GM21367 (cell line): ENCODE data around the gene LRP3.
A peak's percentile ranks its signal among the peaks of the same experiment; 100 is the strongest.
"Not testable (repeated sequence)": the region's sequence is repeated elsewhere in the genome, so short reads cannot be mapped to it uniquely, and the experiment has no call there.

ENCODE experiments used
- ATAC-seq: cut with Tn5 transposase; IDR thresholded peaks from one replicate; pipeline ENCODE4 v1.9.1; 2021; ENCODE audit not compliant: unreplicated experiment

The LRP3 gene

DNA sequence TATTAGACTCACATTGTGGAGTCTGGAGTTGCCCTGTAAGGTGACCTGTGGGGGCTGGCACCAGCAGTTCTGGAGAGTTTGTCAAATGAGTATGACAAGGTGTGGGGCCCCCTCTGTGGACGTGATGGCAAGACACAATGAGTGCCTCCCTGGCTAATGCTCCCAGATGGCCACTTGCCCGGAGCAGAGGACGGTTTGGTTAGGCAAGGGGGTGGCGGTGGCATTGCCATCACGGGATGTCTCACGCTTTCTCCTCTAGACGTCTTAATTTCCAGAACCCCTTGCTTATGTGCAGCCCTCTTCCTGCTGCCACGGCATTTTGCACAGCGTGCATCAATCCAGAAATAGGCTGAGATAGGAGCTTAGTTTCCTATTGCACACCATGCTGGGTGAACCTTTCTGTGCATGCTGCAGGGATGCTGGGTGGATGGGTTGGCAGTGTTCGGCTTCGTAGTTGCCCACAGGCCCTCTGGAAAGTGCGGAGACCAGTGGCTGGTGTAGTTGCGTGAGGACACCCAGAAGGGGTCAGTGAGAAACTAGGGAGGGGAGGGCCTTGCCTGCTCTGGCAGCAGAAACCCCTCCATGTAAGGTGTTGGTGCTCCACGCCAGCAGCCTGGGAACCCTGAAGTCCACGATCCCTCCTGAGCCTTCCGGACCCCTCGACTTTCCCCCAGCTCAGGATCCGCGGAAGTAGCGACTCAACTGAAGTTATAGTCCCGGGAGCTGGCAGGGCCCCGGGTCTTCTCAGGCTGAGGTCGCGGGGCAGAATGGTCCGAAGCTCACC lies 18.1 kb upstream of the LRP3 start:
- ATAC-seq, result peak; percentile 8

DNA sequence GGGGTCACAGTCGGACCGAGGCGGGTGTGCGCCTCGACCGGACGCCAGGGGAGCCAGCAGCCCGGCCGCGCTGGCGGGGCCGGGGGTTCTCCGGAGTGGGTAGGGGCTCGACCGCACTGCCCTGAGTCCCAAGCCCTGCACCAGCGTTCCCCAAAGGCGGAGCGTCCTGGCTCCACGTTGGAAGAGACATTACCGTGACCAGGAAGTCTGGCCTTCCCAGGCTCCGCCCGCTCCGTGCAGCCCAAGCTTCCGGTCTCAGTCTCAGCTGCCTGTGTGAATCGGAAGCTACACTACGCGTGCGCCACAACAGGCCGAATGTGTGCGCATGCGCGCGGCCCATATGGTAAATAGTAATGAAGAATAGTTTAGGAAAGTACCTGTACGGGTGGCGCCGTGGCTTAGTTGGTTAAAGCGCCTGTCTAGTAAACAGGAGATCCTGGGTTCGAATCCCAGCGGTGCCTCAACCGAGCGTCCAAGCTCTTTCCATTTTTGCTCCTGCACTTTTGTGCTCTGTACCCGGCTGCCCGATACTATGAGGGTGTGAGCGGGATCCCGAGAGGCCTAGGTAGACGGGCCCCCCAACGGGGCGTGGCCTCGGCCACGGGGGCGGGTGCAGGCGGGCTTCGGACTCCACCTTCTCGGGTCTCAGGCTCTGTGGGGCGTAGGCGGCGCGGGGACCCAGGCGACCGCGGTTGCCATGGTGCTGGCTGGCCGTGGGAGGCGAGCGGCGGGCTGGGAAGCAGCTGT lies 17.3 kb upstream of the LRP3 start:
- ATAC-seq, result peak; percentile 86

DNA sequence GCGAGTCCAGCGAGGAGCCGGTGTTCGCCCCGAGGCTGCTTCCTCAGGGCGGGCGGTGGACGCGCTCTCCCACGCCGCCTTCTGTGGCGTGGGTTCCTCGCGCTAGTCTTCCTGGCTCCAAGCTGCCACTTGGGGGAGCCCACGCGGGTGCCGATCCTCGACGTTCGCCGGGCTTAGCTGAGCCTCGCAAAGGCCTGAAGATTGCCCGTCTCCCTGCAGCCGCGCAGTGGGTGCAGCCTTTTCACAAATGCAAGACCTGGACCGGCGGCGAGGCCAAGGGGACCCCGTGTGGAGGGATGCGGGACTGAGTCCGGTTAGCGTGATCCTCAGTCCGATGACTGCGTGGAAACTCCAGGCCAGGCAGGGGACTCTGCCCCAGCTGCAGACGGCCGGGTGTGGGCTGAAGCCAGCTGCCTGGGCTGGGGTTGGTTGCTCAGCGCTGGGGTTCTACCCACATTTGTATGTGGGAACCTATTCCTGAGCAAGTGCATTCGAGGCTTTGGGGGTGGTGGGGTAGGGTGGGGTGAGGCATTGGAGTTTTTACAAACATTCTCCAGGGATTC lies 16.6 kb upstream of the LRP3 start:
- no peak for ATAC-seq

DNA sequence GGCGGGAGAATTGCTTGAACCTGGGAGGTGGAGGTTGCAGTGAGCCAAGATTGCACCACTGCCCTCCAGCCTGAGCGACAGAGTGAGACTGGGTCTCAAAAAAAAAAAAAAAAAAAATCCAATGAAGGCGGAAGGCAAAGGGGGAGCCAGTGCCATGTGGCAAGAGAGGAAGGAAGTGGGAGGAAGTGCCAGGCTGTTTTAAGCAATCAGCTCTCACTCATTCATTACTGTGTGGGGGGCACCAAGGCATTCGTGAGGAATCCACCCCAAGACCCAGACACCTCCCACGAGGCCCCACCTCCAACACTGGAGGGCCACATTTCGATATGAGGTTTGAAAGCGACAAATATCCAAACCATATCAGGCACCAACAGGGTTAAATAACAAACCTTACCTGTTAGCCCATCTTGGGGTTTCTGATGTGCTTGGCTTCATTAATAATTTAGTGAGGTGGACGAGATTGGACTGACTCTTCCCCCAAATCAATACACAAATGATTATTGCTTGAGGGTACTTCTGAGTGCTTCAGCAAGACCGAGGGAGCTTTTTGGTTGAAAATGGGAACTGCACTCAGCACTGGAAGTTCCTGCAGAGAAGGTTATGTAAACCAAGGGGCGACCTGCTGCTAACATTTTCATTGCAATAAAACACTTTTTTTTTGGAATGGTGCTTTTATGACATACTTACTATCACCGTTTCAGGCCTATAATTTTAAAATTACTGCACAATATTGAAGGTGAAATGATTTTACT lies 7.5 kb upstream of the LRP3 start:
- no peak for ATAC-seq

DNA sequence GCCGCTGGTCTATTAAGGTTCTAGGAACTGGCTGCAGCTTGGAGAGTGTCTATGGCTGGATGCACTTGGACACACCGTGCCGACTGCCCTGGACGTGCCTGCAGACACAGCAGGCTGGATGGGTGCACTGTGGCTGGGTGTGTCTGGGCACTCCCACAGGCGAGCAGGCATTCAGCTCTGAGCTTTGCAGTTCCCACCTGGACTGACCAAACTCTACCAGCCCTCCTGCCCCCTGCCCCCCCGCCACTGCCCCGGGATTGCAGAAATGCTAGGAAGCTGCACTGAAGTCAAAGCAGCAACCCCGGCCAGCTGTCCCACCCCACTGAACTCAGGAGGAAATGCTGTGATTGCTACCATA lies 7.0 kb upstream of the LRP3 start:
- no peak for ATAC-seq

DNA sequence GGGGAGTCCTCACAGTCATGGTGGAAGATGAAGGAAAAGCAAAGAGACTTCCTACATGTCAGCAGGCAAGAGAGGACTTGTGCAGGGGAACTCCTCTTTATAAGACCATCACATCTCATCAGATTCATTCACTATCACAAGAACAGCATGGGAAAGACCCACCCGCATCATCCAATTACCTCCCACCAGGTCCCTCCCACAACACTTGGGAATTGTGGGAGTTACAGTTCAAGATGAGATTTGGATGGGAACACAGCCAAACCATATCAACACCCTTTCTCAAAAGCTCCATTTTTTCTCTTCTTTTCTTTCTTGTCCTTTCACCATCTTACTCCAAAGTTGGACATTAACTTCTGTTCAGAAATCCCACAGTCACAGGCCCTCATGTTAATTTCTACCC lies 4.7 kb upstream of the LRP3 start:
- no peak for ATAC-seq

DNA sequence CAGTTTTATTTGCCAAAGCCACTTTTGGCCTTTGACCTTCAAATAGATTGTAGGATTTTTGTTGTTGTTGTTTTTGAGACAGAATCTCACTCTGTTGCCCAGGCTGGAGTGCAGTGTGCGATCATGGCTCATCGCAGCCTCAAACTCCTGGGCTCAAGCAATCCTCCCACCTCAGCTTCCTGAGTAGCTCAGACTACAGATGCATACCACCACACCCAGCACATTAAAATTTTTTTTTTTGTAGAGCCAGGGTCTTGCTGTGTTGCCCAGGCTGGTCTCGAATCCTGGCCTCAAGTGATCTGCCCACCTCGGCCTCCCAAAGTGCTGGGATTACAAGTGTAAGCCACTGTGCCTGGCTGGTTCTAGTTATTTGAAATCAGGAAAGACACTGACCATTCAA lies 3.0 kb upstream of the LRP3 start:
- not testable (repeated sequence) for ATAC-seq

DNA sequence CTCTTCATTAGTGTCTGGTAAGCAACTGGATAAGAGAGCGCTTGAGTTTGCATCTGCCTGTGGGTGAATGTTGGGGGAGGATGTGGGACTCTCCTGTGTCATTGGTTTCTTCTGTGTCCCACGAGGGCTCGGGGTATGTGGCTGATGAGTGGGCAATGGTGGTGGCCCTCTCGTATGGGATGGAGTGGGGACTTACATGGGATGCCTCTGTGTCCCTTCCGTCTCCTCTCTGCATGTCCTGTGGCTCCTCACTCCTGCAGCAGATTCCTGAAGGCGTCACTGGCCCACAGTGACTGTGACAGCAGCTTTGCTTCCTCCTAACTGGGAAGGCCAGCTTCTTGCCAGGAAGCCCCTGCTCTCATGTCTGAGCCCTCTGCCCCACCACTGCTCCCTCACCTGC lies 2.6 kb upstream of the LRP3 start:
- ATAC-seq, result no peak

DNA sequence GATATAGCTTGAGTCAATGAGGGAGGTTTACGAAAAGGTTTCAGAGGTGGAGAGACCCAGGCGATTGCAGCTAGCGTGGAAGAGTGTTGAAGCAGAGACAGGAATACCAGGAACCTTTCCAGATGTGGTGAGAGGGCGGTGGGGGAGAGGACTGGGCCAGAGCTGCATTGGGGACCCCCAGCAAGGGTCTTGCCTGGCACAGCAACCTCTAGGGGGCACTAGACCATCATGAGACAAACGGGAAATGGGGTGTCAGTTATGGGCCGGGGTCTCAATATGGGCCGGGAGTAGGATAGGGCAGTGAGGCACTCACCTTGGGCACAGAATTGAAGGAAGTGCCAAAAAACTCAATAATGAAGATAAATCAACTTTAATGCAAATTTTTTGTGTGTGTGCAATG lies 2.1 kb upstream of the LRP3 start:
- no peak for ATAC-seq

DNA sequence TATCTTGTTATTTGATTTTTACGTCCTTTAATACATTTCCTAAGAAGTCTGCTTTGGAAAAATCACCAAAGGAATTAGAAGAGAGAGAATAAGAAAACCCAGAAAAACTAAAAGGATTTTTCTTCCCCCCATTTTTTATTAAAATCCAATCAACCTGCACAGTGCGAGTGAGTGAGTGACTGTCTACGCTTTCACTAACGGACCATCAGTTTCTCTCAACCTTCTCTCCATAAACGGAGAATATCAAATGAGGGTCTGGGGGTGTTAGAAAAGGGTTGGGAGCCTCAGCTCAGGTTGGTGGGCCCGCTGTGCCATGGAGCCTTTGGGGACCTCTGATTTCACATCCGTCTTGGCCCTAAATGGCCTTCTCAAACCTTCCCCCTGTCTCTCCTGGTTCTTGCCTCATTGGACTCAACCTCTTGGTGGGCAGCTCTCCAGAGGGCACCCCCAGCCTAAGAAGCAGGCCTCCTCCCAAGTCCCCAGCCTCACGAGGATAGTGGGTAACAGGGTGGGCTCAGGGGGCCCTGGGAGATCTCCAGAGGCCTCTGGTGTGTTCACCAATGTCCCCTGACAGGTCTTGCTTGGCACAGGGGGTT lies 763 bp upstream of the LRP3 start:
- no peak for ATAC-seq

DNA sequence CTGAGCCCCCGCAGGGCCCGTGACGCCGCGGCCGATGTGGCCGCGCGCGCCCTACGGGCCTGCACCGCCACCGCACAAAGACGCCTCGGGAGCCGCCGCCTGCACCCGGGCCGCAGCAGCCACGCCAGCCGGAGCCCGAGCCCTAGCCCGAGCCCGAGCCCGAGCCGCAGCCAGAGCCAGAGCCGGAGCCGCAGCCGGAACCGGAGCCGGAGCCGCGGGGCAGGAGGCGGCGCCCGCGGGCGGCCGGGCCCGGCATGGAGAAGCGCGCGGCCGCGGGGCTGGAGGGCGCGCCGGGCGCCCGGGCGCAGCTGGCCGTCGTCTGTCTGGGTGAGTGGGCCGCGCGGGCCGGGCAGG lies 379 bp downstream of the LRP3 start:
- ATAC-seq, result no peak

DNA sequence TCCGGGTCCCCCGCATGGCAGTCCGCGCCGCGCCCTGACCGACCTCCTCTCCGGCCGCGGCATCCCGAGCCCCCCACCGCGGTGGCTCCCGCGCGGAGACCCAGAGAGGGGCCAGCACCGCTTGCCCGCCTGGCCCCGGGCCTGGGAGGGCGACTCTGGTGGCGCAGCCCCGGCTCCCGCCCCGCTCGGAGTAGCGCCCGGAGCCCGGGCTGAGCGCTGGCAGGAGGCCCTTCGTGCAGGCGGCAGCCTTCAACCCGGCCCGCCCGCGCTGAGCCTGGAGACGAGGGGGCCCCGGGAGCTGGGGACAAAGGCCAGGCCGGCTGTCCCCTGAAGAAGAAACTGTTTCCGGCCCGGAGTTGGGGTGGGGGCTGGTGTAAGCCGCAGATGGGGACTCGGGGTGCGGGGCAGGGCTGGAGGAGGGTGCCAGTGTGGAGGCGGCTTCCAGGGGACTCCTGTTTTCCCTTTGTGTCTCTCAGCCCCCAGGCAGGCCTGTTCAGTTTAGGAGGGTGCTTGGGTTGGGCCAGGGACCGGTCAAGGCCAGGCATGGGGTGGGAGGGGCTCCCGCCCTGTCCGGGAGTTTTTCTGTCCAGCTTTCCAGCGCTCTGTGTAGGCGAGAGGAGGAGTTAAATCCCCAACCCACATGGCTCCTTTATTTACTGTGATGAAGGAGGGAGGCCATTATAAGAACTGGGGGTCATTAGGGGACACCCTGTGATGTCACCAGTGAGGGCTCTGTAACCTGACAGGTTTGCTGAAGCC lies 935 bp downstream of the LRP3 start:
- ATAC-seq, result no peak

DNA sequence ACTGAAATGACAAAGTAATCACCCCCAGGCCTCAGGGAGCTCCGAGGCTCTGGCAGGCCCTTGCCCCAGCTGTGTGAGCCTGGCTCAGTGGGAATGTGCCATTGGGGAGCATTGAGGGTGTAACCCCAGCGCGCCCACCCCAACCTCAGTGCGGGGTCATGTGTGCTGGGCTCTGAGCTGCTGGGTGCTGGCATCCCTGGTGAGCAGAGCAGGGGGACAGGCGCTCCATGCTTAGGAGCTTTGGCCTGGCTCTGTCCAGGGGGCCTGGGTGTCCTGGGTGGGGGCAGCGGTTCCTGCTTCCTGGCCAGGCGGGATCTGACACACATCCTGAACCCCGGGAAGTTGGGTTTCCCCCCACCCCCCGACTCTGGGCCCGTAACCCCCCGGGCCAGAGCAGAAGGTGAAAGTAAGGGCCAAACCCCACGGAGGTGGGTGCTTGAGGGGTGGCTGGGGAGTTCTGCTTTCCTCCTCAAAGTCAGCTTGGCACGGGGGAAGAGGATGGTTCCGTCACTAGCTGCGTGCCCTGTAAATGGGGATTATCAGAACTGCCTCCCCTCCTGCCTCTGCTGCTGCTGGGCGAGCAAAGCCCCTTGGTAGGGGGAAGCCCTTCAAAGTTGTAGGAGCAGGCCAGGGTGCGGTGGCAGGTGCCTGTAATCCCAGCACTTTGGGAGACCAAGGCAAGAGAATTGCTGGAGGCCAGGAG lies 1.7 kb downstream of the LRP3 start:
- no peak for ATAC-seq

DNA sequence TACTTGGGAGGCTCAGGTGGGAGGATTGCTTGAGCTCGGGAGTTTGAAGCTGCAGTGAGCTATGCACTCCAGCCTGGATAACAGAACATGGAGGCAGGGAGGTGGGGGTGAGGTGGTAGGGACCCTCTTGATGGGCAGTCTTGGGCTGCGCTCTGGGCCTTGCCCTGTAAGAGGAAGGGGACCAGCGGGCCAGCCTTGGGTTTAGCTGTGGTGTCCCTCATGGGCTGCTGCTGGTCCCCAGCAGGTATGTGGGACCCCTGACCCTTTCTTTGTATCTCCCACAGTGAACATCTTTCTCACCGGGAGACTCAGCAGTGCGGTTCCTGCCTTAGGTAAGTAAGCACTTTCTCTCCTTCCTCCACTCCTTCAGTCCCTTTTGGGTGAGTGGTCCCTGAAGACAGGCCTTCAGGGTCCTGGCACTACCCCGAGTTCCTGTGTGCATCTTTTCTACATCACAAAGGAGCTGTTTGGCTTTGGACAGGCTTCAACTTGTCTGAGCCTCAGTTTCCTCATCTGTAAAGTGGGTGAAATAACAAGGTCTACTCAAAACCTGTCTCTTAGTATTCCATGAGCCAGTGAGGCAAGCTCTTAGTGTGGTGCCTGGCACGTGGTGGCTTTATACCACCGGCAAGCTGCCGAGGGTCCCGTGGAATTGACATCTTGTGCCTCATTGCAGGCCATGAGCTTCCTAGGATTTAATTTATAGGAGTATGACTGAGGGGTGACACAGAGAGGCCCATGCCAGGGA lies 2.5 kb downstream of the LRP3 start:
- no peak for ATAC-seq

DNA sequence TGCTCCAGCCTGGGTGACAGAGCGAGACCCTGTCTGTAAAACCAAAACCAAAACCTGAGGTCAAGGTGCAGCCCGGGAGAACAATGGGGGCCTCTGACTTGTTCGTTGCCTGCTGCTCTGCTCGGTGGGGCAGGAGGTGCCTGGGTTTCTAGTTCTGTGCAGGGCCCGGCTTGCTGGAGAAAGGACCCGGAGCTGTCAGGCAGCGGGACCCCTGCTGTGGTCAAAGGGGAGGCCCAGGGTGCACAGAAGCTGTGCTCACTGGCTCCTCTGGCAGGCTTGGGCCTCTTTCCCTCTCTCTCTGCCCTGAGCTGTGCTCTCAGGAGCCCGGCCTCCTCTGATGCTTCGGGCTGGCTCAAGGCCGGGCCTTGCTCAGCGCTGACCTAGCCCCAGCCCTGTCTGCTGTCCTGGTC lies 3.5 kb downstream of the LRP3 start:
- no peak for ATAC-seq

DNA sequence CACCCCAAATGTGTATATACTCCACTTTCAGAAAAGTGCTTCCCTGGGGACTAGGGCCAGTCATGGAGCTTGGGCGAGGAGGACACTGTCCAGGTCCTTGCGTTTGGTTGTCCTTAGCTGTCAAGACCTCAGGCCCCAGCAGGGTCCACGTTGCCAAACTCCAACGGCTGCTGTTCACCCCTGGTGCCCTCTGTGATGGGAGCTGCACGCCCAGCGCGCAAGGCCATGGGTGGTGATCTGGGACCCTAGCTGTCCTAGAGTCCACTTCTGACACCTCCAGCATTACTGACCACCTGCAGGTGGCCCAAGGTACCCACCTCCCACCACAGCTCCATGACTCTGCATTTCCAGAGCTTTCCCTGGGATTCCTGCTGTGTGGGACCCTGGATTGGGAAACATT lies 4.0 kb downstream of the LRP3 start:
- no peak for ATAC-seq

DNA sequence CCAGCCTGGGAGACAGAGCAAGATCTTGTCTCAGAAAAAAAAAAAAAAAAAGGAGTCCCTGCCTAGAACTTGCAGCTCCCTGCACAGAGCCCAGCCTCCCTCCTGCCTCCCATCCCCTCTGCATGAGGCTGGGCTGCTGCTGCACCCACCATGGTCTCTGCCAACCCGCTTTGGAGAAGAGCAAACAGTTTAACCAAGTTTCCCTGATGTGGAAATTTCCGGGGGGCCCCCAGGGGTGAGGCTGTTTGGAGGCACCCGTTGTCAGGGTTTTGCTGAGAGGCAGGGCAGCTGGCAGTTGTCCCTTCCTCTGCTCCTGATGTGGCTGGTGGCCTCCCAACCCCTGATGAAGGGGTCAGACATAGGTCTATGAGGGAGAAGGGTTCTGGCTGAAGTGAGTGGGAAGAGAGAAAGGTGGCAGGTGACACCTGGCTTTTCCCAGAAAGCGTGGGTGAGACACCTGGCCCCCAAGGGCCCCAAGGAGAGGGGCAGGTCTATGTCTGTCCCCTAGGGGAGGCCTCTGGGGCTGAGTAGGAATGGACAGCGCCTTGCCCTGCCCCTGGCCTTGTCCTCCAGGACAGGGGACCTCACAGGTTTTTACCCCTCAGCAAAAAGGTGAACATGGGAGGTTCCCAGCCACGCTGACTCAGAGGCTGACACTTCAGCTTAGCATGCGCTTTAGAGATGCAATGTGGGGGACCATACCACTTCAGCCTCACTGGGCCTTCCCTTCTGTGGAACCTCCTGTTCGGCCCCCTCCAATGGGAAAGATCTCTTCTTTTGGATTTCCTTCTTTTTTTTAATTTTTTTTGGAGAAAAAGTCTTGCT lies 5.5 kb downstream of the LRP3 start:
- ATAC-seq, result no peak

DNA sequence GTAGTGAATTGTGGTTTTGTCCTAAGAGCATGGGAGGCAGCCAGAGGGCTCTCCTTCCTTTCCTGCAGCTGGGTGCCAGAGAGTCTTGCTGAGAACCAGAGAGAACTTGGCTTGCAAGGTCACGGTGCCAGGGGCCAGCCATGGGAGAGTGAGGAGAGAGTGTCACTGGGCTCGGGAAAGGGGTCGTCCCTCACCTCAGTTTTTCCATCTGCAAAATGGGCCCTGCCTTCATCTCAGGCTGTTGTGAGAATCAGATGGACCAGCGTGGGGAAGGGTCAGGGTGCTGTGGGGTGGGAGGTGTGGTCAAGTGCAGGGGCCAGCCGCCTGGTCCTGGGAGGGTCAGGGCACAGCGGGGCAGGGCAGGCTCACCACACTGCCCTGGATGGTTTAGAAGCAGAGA lies 7.3 kb downstream of the LRP3 start:
- ATAC-seq, result no peak
